Pancreas (tissue), 10 donors: ENCODE measurements around the gene ZNF521. TPM values are rescaled to one million over a fixed set of nuclear protein-coding genes. Genes with fewer than 3 reads are reported as not detected.

ENCODE experiments used
- ATAC-seq, 4 donors: fragments of 200-7000 bp; cut with Tn5 transposase; one replicate each; pipeline versions ENCODE4 v1.8.0 to v1.9.1; 2020; ENCODE audit warnings: mild to moderate bottlenecking in 4 of 4, moderate library complexity in 4 of 4
- DNase-seq, 6 donors: peaks; one replicate each; pipeline ENCODE4 v3.0.0-alpha.2; 2020
- FAIRE-seq: peaks from 2 replicates; lab custom pipeline; 2012; peaks lifted over from hg19 to GRCh38; lab: Jason Lieb, UNC
- H3K27ac ChIP-seq, 4 donors: fragments of 200-600 bp; sonication (generic); 1 replicate in 3 of 4; 2 replicates in 1 of 4; pipeline versions ENCODE4 v1.5.0 to v1.8.0; 2020
- H3K27me3 ChIP-seq, 4 donors: fragments of 200-600 bp; one replicate each; pipeline ENCODE4 v1.8.0; 2021
- H3K36me3 ChIP-seq, 3 donors: fragments of 200-600 bp; sonication (generic) in 1 of 3; one replicate each; pipeline versions ENCODE4 v1.5.0 to v1.8.0; 2020 to 2021
- H3K4me1 ChIP-seq, 3 donors: fragments of 200-600 bp; one replicate each; pipeline ENCODE4 v1.8.0; 2021
- H3K4me3 ChIP-seq, 4 donors: fragments of 200-600 bp; sonication (generic) in 2 of 4; one replicate each; pipeline versions ENCODE4 v1.5.0 to v1.8.0; 2020 to 2021
- H3K9me3 ChIP-seq, 4 donors: fragments of 200-600 bp; one replicate each; pipeline ENCODE4 v1.8.0; 2021
- CTCF ChIP-seq, 4 donors: fragments of 200-600 bp; sonication (generic) in 3 of 4; IDR thresholded peaks; one replicate each; pipeline versions ENCODE4 v1.5.0 to v1.8.0; 2021; ENCODE audit warnings: antibody characterized with exemption in 4 of 4
- WGBS, 2 donors: extraction: QIAGEN DNeasy Blood & Tissue Kit; methylation state at CpG; one replicate each; pipeline ENCODE4 v1.1.7; 2013; 5-methylcytosine and 5-hydroxymethylcytosine counted together
- intact Hi-C, 3 donors: fragments of 100-400 bp; cut with DNase I; formaldehyde crosslinking; loops; one replicate each; pipeline versions ENCODE4 v1.11.1 to v1.14.2; 2022
- polyA plus RNA-seq, 2 donors: library from polyadenylated mRNA; stranded (reverse); fragments of 200-250 nt; gene quantifications; one replicate each; pipeline ENCODE4 v1.2.3, GENCODE V29; 2013
- total RNA-seq, 6 donors: library from RNA; stranded (reverse); fragmentation: NEBNext Ultra II Directional in 4 of 6; extraction: Animal tissue kit (Norgen Biotek cat#: 25700) in 4 of 6; gene quantifications; one replicate each; pipeline versions ENCODE4 v1.2.1 to v1.2.4, GENCODE V29; 2021 to 2023
- donor health status: healthy with polysubstance abuse.
- donor health status: DM: no; HTN: no; CAD: no; lungs with moderate emphysema.
- donor health status: DM: no; HTN: no; CAD: no.
- donor health status: control.
- donor health status: control.
- donor health status: Bipolar disorder and iron deficiency.
- donor health status: DM: yes; HTN: yes; CAD: no.
- donor health status: DM: no; HTN: no; CAD: no.
- donor health status: DM: no; HTN: no; CAD: no.
- donor health status: DM: yes; HTN: yes; CAD: no.

The ZNF521 gene
- total and polyA plus RNA-seq, 8 donors, result 0.42 to 6.0 (median 1.5) TPM

- WGBS, 2 donors, result 68 to 82% methylated on average over 4 of the region's 4 CpGs
- no peak for FAIRE-seq
- Histone ChIP-seq H3K4me1 (no peaks in the 10 kb centered on the region), H3K9me3 (no peaks in the 10 kb centered on the region), H3K36me3 (no peaks in the 10 kb centered on the region), H3K27me3 (no peaks in the 10 kb centered on the region), H3K4me3 (no peak overlapping the region), H3K27ac (no peak overlapping the region)
- no peak for TF ChIP-seq CTCF (IDR thresholded peaks at IDR 0.05)
- intact Hi-C loops, result no loop called here
- ATAC-seq, result no peak
- DNase-seq, result no peak
Observed at GRCh38 chr18:25222648-25223047, 129.3 kb downstream of the ZNF521 start.

- Histone ChIP-seq H3K27me3 (peaks cover 0 to 3% (median 0%) of the 10 kb centered on the region in 4 donors), H3K27ac (no peak overlapping the region), H3K4me3 (no peak overlapping the region), H3K4me1 (no peaks in the 10 kb centered on the region), H3K9me3 (no peaks in the 10 kb centered on the region), H3K36me3 (no peaks in the 10 kb centered on the region)
- TF ChIP-seq CTCF (IDR thresholded peaks at IDR 0.05), result no peak
- FAIRE-seq (no peak), DNase-seq (no peak), ATAC-seq (no peak)
- intact Hi-C loops, result no loop called here
- WGBS, 2 donors, result 60 to 66% methylated on average over 3 of the region's 3 CpGs
Observed at GRCh38 chr18:25210622-25211021, 141.3 kb downstream of the ZNF521 start.

- WGBS, 2 donors, result 65 to 69% methylated on average over 4 of the region's 4 CpGs
- H3K9me3 ChIP-seq, result no peaks in the 10 kb centered on the region
- DNase-seq, result no peak
- H3K4me1 ChIP-seq, result no peaks in the 10 kb centered on the region
- no peak for FAIRE-seq
- no peak overlapping the region for H3K27ac ChIP-seq
- ATAC-seq, result no peak
- no peak overlapping the region for H3K4me3 ChIP-seq
- no peak for TF ChIP-seq CTCF (IDR thresholded peaks at IDR 0.05)
- intact Hi-C loops, result no loop called here
- H3K27me3 ChIP-seq, result no peaks in the 10 kb centered on the region
- no peaks in the 10 kb centered on the region for H3K36me3 ChIP-seq
Observed at GRCh38 chr18:25192065-25192464, 159.9 kb downstream of the ZNF521 start.

- intact Hi-C loops, result no loop called here
- 46 to 48% methylated on average over 3 of the region's 3 CpGs for WGBS, 2 donors
- peaks cover 0 to 7% (median 0%) of the 10 kb centered on the region in 4 donors for H3K27me3 ChIP-seq
- H3K4me1 ChIP-seq, result no peaks in the 10 kb centered on the region
- DNase-seq (no peak), FAIRE-seq (no peak), ATAC-seq (no peak)
- H3K27ac ChIP-seq, result no peak overlapping the region
- no peaks in the 10 kb centered on the region for H3K9me3 ChIP-seq
- H3K4me3 ChIP-seq, result no peak overlapping the region
- no peak for TF ChIP-seq CTCF (IDR thresholded peaks at IDR 0.05)
- no peaks in the 10 kb centered on the region for H3K36me3 ChIP-seq
Observed at GRCh38 chr18:25190472-25190871, 161.5 kb downstream of the ZNF521 start.

- Histone ChIP-seq H3K36me3 (no peaks in the 10 kb centered on the region), H3K27me3 (peaks cover 0 to 7% (median 0%) of the 10 kb centered on the region in 4 donors), H3K4me3 (no peak overlapping the region), H3K9me3 (no peaks in the 10 kb centered on the region), H3K27ac (no peak overlapping the region), H3K4me1 (no peaks in the 10 kb centered on the region)
- intact Hi-C loops, result no loop called here
- no peak for DNase-seq
- ATAC-seq, result no peak
- no peak for FAIRE-seq
- 58 to 72% methylated on average over 7 of the region's 7 CpGs for WGBS, 2 donors
- TF ChIP-seq CTCF (IDR thresholded peaks at IDR 0.05), result no peak
Observed at GRCh38 chr18:25189391-25190185, 162.4 kb downstream of the ZNF521 start.
